Measurements from ENCODE around the gene CERT1.

CERT1 gene

DNA sequence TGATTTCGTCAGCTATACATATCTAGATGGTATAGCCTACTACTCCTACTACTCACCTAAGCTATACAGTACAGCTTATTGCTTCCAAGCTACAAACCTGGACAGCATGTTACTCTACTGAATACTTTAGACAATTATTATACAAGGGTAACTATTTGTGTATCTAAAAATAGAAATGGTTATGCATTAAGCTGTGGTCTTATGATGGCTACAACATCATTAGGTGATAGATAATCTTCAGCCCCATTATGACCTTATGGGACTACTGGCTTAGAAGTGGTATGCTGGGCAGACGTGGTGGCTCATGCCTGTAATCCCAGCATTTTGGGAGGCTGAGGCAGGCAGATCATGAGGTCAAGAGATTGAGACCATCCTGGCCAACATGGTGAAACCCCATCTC is 40.2 kb downstream of the CERT1 start:
- DNase-seq: no peak

DNA sequence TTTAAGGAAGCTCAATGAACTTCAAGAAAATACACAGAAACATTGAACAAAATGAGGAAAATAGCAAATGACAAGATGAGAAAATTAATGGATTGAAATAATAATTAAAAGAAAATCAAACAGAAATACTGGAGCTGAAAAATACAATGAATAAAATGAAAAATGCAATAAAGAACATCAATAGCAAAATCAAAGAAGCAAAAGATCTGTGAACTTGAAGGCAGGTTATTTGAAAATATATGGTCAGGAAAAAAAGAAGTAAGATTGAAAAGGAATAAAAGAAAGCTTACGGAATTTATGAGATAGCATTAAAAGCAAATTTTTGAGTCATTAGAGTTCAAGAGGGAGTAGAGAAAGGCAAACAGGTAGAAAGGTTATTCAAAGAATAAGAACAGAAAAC is 42.4 kb downstream of the CERT1 start:
- DNase-seq: no peak

DNA sequence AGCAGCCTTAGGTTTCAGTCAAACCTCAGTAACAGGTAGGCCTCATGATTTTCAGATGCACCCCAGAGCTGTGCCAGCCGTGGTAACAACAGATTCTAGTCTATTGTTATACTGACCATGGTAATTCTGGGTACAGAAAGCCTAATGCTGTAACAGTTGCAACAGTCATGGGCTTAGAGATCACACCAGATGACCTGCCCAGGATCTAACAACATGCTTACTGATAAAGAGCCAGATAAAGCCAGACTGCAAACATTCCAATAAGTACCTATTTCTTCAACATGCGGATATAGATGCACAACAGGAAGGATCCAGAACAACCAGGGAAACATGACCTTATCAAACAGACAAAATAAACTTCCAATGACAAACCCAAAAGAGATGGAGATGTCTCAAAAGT is 42.8 kb downstream of the CERT1 start:
- no peak for DNase-seq

DNA sequence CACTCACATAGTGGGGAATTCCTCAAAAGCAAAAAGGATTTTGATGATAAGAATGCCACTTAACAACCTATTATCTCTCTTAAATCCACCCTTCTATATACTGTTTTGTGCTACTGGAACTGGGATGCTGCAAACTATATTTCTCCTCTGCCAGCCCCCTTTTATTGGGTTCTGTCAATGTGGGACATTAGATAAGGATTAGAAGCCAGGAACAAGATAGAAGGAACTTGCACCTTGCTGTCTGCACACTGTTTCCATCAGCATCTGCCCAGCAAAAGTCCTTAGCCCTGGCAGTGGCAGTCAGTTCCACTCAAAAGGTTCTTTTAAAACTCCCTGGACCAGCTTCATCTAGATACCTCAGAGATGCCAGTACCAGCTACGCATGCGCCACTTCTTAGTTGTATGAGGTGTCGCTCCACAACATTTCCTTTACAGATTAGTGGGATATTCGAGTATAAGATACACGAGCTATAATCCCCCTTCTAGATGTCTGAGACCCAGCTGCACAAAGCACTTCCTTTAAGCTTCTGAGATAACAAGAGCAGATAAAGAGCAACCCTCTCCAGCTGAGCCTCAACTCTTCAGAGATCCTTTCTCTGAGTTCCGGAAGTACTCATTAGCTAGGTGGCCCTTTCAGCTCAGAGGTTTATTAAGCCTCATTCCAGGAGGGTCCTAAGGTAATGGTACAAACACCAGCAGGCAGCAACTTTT is 45.3 kb downstream of the CERT1 start:
- DNase-seq: no peak

DNA sequence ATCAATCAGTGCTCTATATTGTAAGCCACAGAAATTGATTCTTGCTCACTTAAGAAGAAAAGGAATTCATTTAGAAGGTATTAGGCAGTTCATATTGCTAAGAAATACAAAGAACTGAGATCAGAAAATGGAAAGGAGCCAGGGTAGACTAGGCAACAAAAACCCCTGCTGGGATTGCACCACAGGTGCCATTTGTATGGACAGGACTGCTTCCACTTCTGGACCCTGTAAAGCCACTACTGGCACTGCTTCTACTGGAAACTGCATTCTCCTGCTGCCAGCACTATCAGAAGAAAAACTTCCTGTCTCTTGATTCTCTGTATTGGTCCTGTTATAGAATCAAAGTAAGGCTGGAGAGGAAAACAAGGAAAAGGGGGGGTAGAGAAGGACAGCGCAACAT is 45.9 kb downstream of the CERT1 start:
- DNase-seq: no peak

DNA sequence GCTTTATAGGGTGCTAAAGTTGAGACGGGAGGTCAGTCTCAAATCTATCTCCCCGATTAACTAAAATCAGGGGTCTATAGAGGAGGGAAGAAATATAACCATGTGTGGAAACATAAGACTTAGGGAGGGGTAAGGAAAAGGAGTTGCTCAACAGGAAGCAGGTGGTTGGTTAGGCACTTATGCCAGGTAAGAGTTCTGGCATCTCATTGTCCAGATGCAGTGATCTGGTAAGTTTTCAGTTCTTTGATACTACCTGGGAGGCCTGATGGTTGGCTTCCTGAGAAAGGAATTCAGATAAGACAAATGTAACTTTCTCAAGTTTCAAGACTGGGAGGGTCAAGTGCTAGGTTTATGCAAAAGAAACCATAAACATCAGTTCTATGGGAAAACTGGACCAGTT is 47.7 kb downstream of the CERT1 start:
- no peak for DNase-seq

DNA sequence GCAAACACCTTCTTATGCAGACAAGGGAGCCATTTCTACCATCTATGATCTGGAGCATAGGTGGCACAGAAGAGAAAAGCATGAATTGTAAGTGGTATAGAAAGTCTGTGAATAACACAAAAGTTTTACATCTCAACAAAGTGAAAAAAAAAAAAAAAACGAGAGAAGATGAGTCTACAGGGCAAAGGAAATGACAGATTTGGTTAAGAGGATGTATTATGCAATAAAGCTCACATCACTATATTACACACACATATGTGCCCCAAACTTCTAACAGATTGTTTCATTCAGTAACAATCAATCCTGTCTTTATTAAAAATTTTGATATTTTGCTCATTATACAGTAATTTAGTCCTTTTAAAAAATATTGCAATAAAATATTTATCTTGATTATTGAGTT is 49.8 kb downstream of the CERT1 start:
- DNase-seq: no peak

DNA sequence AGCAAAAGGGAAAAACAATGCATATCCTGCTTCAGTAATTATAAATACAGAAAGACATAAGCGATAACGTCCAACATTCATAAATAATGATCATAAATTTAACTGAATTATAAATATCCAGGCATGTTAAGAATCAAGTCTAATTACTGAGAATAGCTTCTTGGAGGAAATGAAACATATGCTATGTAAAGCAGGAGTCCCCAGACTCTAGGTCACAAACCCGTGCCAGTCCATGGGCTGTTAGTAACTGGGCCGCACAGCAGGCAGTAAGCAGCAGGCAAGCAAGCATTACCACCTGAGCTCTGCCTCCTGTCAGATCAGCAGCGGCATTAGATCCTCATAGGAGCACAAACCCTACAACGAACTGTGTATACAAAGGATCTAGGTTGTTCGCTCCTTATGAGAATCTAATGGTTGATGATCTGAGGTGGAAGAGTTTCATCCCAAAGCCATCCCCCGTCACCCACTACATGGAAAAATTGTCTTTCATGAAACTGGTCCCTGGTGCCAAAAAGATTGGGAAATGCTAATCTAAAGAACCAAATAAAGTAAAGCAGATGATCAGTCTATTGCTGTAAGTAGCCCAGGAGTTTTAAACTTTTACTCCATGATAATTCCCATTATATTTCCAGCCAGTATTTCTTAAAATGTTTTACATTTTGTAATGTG is 50.4 kb downstream of the CERT1 start:
- no peak for DNase-seq

DNA sequence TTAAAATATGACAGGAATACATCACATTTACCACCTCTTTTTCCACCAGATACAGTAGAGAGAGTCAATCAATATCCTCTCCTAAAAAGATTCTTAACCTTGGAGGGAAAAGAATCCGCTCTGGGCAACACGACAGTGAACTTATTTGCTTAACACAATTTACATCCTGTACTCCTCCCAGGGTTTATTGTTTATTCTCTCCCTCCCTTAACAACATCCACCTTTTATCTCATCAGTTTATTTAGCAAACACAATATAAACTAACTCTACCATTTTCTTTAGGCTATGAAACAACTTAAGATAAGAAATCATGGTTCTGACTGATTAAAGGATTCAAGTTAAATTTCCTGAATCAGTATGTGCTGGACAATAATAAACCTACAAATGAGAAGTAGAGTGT is 50.9 kb downstream of the CERT1 start:
- DNase-seq: no peak

DNA sequence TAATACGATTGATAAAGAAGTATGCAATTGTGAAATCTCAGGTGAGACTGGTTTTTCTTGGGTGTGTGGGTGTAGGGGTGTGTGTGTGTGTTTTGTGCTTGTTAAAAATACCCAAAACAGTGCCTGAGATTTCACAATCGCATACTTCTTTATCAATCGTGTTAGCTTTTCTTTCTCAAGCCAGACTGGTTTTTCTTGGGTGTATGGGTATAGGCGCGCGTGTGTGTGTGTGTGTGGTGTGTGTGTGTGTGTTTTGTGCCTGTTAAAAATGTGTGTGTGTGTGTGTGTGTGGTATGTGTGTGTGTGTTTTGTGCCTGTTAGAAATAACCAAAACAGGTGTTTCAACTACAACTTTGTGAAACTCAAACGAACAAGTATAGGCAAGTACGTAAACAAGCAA is 53.7 kb downstream of the CERT1 start:
- no peak for DNase-seq

DNA sequence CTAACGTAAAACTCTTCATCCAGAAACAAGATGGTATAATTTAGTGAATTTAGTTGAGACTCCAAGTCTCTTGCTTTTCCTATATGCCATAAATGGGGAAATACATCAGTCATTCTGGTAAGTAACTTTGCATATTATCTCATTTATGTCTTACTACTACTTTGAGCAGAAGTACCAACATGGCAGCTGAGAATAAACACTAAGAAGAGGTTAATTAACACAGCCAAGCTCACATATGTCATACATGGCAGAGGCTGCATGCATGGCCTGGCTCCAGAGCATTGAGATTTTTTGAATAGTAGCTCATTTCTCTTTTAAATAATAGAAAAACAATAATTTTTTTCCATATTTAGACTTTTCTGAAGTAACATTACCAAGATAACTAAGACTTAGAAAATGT is 54.3 kb downstream of the CERT1 start:
- no peak for DNase-seq

DNA sequence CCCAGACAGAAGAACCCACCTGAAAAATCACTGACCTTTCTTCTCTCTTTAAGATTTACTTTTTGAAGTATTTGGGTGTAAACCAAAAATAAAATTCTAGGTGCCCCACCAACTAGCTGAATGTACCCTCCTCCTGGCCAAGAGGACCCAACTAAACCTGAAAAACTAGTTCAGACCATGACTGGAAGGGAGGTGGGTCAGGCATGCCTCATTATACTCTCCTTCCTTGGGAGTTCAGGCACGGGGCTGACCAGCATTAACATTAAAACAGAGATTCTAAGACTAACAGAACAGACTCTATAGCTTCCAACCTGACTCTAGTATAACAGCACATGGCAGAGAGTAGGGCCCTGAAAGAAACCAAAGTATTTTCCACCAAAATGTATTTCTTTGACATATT is 61.4 kb downstream of the CERT1 start:
- no peak for DNase-seq

DNA sequence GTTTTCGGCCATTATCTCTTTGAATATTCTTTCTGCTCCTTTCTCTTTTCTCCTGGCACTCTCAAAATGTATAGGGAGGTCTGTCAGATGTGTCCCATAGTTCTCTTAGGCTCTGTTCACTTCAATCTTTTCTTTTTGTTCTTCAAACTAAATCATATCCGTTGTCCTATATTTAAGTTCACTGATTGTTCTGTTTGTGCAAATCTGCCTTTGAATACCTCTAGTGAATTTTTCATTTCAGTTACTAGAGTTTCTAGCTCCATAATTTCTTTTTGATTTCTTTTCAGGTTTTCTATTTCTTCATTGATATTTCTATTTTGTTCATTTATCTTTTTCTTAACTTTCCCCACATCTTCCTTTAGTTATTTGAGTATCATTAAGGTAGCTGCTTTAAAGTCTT is 65.4 kb downstream of the CERT1 start:
- no peak for DNase-seq

DNA sequence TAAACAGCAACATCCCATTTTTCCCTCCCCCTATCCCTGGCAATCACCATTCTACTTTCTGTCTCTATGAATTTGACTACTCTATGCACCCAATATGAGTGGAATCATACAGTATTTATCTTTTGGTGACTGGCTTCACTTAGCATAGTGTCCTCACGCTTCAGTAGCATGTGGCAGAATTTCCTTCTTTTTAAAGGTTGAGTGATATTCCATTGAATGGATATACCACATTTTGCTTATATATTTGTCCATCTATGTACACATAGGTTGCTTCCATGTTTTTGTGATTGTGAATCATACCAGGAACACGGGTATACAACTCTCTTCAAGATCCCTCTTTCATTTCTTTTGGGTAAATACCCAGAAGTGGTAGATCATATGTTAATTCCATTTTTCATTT is 69.9 kb downstream of the CERT1 start:
- DNase-seq: no peak

DNA sequence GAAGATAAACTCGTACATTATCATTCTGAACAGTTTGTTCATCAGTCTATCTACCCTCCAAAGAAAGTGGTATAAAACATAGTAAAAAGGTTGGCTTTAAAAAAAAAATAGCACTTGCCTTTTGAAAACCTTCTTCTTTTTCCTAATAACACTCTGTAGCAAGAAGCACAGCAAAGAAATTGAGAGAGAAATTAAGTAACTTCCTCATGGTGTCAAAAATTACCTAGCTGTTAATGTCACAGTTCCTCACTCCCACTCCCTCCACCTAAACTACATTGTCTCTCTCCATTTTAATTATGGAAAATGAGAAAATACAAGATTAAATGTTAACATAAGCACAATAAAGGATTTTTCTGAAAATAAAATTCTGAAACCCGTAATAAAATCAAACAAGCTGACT is 72.2 kb downstream of the CERT1 start:
- DNase-seq: no peak

DNA sequence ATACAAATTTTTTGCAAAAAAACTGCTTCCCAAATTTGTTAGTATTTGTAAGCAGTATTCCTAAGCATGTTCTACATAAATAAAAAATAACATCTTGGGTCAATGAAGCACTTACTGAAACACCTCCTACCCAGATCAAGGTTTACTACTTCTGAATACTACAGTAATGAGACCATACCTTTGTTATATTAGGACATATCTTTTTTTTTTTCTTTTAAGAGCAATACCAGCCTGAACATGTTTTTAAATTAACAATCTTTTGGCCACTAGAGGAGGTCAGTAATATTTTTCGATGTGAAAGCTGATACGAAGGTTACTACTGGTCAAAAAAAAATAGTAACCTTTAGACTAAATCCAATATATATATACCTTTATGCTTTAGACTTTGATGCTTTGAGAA is 72.7 kb downstream of the CERT1 start:
- DNase-seq: no peak

DNA sequence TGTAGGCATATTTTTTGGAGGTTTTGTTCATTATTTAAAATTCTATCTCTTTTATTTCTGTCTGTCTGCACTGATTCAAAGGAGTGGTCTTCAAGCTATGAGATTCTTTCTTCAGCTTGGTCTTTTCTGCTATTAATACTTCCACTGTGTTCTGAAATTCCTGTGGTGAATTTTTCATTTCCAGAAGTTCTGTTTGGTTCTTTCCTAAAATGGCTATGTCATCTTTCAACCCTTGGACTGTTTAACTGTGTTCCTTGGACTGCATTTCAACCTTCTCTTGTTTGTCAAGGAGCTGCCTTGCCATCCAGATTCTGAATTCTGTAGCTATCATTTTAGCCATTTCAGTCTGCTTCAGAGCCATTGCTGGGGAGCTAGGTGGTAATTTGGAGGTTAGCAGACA is 76.3 kb downstream of the CERT1 start:
- DNase-seq: no peak

DNA sequence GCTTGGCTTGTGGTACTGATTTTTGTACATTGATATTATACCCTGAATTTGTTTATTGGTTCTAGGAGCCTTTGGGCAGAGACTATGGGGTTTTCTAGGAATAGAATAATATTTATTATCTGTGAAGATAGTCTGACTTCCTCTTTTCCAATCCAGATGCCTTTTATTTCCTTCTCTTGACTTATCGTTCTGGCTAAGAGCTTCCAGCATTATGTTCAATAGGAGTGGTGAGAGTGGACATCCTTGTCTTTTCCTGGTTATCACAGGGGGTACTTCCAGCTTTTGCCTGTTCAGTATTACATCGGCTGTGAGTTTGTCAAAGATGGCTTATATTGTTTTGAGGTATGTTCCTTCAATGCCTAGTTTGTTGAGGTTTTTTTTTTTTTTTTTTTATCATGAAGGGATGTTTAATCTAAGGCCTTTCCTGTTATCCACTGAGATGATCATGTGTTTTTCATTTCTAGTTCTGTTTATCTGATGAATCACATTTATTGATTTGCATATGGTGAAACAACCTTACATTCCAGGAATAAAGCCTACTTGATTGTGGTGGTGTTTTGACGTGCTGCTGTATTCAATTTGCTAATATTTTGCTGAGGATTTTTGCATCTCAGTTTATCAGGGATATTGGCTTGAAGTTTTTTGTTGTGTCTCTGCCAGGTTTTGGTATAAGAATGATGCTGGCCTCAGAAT is 77.5 kb downstream of the CERT1 start:
- DNase-seq: no peak

DNA sequence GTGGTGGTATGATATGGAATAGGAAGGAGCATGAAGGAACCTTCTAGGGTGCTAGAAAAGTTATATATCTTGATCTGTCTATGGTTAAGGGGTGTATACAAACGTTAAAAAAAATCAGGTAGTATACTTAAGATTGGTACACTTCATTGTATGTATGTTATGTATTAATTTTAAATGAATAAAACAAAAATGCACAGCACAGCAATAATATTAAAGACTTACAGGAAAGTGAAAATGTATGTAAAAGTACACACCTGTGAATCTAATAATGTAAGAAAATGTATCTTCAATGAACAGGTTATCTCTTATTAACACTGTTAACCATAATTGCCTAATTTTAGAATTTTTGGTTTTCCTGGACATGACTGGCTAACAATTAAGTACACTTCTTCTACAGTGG is 97.2 kb downstream of the CERT1 start:
- DNase-seq: no peak

DNA sequence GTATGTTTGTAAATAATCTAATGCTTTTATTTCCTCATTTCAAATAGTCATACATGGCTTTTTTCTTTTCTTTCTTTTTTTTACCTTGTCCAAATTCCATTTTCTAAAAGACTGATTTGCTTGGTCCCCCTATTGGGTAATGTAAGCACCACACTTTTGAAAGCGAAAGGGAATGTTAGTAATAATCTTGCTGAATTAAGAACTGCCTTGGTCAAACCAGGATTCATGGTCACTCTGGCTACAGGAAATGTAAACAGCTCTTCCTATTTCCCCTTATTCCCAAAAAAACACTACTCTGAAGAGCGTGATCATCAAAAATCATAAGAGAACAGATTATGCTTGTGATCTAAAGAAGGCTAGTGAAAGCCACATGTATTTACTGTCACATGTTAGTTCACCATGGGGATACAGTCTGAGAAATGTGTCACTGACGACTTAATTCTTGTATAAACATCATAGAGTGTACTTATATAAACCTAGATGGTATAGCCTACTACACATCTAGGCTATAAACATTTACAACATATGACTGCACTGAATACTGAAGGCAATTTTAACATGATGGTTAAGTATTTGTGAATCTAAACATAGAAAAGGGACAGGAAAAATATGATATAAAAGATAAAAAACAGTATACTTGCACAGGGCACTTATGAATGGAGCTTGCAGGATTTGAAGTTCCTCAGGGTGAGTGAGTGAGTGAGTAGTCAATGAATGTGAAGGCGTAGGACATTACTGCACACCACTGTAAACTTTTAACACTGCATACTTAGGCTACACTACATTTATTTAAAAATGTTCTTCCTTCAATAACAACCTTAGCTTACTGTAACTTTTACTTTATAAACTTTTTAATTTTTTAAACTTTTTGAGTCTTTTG is 99.1 kb downstream of the CERT1 start:
- DNase-seq: no peak

DNA sequence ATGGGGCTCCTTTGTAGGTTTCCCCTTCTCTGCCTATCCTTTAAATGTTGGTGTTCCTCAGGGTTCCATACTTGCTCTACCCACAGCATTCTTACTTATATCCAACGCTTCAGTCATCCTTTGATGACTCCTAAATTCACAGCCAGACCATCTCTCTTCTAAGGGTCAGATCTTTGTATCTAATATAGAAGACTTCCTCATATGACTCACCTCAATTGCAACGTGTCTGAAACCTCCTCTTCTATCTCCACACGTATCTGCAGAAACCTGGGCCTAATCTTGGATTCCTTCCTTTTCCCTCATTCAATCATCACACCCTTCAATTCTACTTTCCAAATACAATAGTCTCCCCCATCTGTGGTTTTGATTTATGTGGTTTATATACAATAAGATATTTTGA is 106.1 kb downstream of the CERT1 start:
- no peak for DNase-seq

DNA sequence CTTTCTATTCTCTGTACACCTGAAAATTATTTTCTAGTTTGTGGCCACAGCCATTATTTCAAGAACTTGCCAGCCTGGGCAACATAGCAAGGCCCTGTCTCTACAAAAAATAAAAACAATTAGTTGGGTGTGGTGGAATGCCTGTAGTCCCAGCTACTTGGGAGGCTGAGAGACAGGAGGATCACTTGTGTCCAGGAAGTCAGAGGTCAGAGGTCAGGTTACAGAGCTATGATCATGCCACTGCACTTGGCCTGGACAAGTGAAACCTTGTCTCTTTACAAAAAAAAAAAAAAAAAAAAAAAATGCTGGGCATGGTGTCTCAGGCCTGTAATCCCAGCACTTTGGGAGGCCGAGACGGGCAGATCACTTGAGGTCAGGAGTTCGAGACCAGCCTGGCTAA is 116.2 kb downstream of the CERT1 start:
- no peak for DNase-seq

DNA sequence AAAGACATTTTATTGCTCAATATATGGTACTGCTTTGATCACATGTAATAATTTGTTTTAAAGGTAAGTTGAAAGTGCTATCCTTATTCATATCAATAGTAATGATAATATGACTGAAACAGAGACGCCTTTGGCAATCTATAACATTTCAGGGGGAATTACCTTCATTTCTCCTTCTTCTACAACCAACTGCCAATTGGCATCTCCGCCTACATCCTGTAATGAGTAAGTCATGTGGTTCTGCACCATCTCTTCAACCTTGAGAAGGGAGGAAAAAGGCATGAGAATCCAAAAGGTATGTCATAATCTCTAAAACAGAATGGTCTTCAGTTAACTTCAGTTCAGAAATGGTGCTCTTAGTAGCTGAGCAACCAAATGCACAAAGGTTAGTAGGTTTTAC is 122.0 kb downstream of the CERT1 start:
- no peak for DNase-seq

DNA sequence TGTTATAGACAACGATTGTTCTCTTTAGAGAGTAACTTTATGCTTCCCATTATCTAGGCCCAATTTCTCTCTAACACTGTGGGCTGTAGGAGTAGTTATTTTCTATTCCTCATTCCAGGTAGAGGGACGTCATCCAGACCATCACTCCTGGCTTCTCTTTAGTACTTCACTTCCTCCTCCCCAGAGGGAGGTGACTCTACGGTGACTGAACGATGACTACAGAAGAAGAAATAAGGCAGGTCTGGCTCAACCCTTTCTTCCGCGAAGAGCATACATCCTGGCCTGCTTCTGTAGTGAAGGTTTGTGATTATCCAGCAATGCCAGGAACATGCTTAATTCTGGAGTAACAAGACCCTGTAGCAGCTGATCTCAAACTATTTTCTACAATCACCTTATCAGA is 123.6 kb downstream of the CERT1 start:
- DNase-seq: no peak
